IMR-90 (cell line): ENCODE measurements around the gene ARHGEF39. TPM values are rescaled to one million over a fixed set of nuclear protein-coding genes. Genes with fewer than 3 reads are reported as not detected.

Experiments
- ATAC-seq: fragments of 200-7000 bp; cut with Tn5 transposase; 2 replicates; pipeline ENCODE4 v1.9.1; 2020; ENCODE audit warnings: low read depth, mild to moderate bottlenecking, moderate library complexity
- BruUV-seq: library from RNA; stranded (reverse); fragments of 400-500 nt; replicated peaks from 2 replicates; lab custom pipeline; 2021; lab: Mats Ljungman, UMichigan
- CTCF ChIA-PET: fragments of 300-600 bp; formaldehyde crosslinking; extraction: SDS; loops from one replicate; lab custom pipeline; 2021; ENCODE audit warnings: antibody characterized with exemption; lab: Yijun Ruan, JAX
- POLR2A ChIA-PET: fragments of 300-600 bp; sonication (Branson Sonifier 250); formaldehyde crosslinking; loops from one replicate; lab custom pipeline; 2022; ENCODE audit warnings: antibody characterized with exemption; ENCODE audit not compliant: unreplicated experiment; lab: Charles Lee
- DNase-seq: peaks from one replicate; pipeline ENCODE4 v3.0.0; 2013
- H2AFZ ChIP-seq: replicated peaks from 2 replicates; pipeline ENCODE3; 2013; ENCODE audit warnings: low read length, mild to moderate bottlenecking; ENCODE audit not compliant: poor library complexity
- H2AK5ac ChIP-seq: 2 replicates; pipeline ENCODE4 v1.6.1; 2013; ENCODE audit warnings: low read depth, low read length, inconsistent platforms
- H2AK9ac ChIP-seq: replicated peaks from 2 replicates; pipeline ENCODE3; 2013; ENCODE audit warnings: mild to moderate bottlenecking, low read depth, low read length, moderate library complexity; ENCODE audit not compliant: poor library complexity
- H2BK120ac ChIP-seq: 2 replicates; pipeline ENCODE4 v1.6.1; 2013; ENCODE audit warnings: low read depth, low read length, inconsistent platforms
- H2BK15ac ChIP-seq: 3 replicates; pipeline ENCODE4 v1.6.1; 2013; ENCODE audit warnings: low read depth, low read length, inconsistent platforms
- H2BK20ac ChIP-seq: 2 replicates; pipeline ENCODE4 v1.6.1; 2013; ENCODE audit warnings: low read depth, mild to moderate bottlenecking, inconsistent platforms, low read length, moderate library complexity
- H2BK5ac ChIP-seq: 2 replicates; pipeline ENCODE4 v1.6.1; 2013; ENCODE audit warnings: mild to moderate bottlenecking, low read depth, low read length, inconsistent platforms; ENCODE audit not compliant: poor library complexity, severe bottlenecking
- H3K14ac ChIP-seq: replicated peaks from 2 replicates; pipeline ENCODE4 v1.6.1; 2013; ENCODE audit warnings: low read depth, low read length, inconsistent platforms
- H3K18ac ChIP-seq: 2 replicates; pipeline ENCODE4 v1.6.1; 2013; ENCODE audit warnings: low read depth, low read length, control low read depth
- H3K23ac ChIP-seq: 2 replicates; pipeline ENCODE4 v1.6.1; 2013; ENCODE audit warnings: low read depth, low read length, inconsistent platforms
- H3K27ac ChIP-seq: 2 replicates; pipeline ENCODE4 v1.5.1; 2013; ENCODE audit warnings: mild to moderate bottlenecking, control low read depth, low read length; ENCODE audit not compliant: insufficient read depth
- H3K27me3 ChIP-seq: 2 replicates; pipeline ENCODE4 v1.6.1; 2013; ENCODE audit warnings: low read length; ENCODE audit not compliant: control insufficient read depth, insufficient read depth
- H3K36me3 ChIP-seq: 2 replicates; pipeline ENCODE4 v1.6.1; 2013; ENCODE audit warnings: low read length, mixed read lengths; ENCODE audit not compliant: control insufficient read depth, insufficient read depth
- H3K4ac ChIP-seq: 2 replicates; pipeline ENCODE4 v1.6.1; 2013; ENCODE audit warnings: low read depth, low read length, inconsistent platforms
- H3K4me1 ChIP-seq: 2 replicates; pipeline ENCODE4 v1.6.1; 2013; ENCODE audit warnings: low read length, mixed read lengths; ENCODE audit not compliant: control insufficient read depth, insufficient read depth
- H3K4me2 ChIP-seq: 2 replicates; pipeline ENCODE4 v1.6.1; 2013; ENCODE audit warnings: low read depth, mild to moderate bottlenecking, control low read depth, low read length, moderate library complexity
- H3K4me3 ChIP-seq: 2 replicates; pipeline ENCODE4 v1.5.1; 2013; ENCODE audit warnings: low read depth, mild to moderate bottlenecking, control low read depth, low read length, moderate library complexity; ENCODE audit not compliant: insufficient read depth
- H3K56ac ChIP-seq: 2 replicates; pipeline ENCODE4 v1.6.1; 2013; ENCODE audit warnings: low read length, inconsistent platforms; ENCODE audit not compliant: insufficient read depth; ENCODE audit errors: extremely low read depth
- H3K79me1 ChIP-seq, 2 experiments: 2 replicates each; pipeline ENCODE4 v1.6.1; 2013; ENCODE audit warnings: low read length in 2 of 2, inconsistent platforms in 1 of 2, low read depth in 1 of 2
- H3K9ac ChIP-seq: 2 replicates; pipeline ENCODE4 v1.6.1; 2013; ENCODE audit warnings: low read depth, low read length, control low read depth
- H3K9me1 ChIP-seq: 2 replicates; pipeline ENCODE4 v1.6.1; 2013; ENCODE audit warnings: low read length, inconsistent platforms; ENCODE audit not compliant: insufficient read depth
- H3K9me3 ChIP-seq: 2 replicates; pipeline ENCODE4 v1.6.1; 2013; ENCODE audit warnings: low read length; ENCODE audit not compliant: control insufficient read depth, insufficient read depth
- H4K20me1 ChIP-seq: 2 replicates; pipeline ENCODE4 v1.6.1; 2013; ENCODE audit warnings: low read length, inconsistent platforms; ENCODE audit not compliant: insufficient read depth
- H4K5ac ChIP-seq: 2 replicates; pipeline ENCODE4 v1.6.1; 2013; ENCODE audit warnings: mild to moderate bottlenecking, low read depth, low read length, control low read depth
- H4K8ac ChIP-seq, 2 experiments: 2 replicates each; pipeline ENCODE4 v1.6.1; 2013; ENCODE audit warnings: low read depth in 2 of 2, low read length in 2 of 2, control low read depth in 1 of 2, inconsistent platforms in 1 of 2
- H4K91ac ChIP-seq: 2 replicates; pipeline ENCODE4 v1.6.1; 2013; ENCODE audit warnings: low read depth, low read length, inconsistent platforms; ENCODE audit not compliant: insufficient read depth
- FOS ChIP-seq: fragments of 150-350 bp; IDR thresholded peaks from 2 replicates; pipeline ENCODE4 v1.6.1; 2016; ENCODE audit warnings: low read depth, low read length
- MAFK ChIP-seq: IDR thresholded peaks from 2 replicates; pipeline ENCODE4 v1.6.1; 2012; ENCODE audit warnings: low read depth, low read length, improper control_type of control experiment
- MAZ ChIP-seq: IDR thresholded peaks from 2 replicates; pipeline ENCODE4 v1.6.1; 2012; ENCODE audit warnings: low read depth, mild to moderate bottlenecking, low read length, improper control_type of control experiment, moderate library complexity, borderline replicate concordance
- MXI1 ChIP-seq: IDR thresholded peaks from 2 replicates; pipeline ENCODE4 v1.6.1; 2012; ENCODE audit warnings: low read depth, mild to moderate bottlenecking, low read length, moderate library complexity, borderline replicate concordance
- POLR2A ChIP-seq: IDR thresholded peaks from 2 replicates; pipeline ENCODE4 v1.6.1; 2012; ENCODE audit warnings: mild to moderate bottlenecking, low read depth, low read length
- RAD21 ChIP-seq: IDR thresholded peaks from 2 replicates; pipeline ENCODE4 v1.6.1; 2012; ENCODE audit warnings: low read length, improper control_type of control experiment
- RCOR1 ChIP-seq: IDR thresholded peaks from 2 replicates; pipeline ENCODE4 v1.6.1; 2012; ENCODE audit warnings: mild to moderate bottlenecking, low read length, improper control_type of control experiment; ENCODE audit not compliant: insufficient replicate concordance
- RFX5 ChIP-seq: IDR thresholded peaks from 2 replicates; pipeline ENCODE4 v1.8.0; 2012; ENCODE audit warnings: low read depth, mild to moderate bottlenecking, low read length, moderate library complexity
- SMC3 ChIP-seq: fragments of 150-350 bp; IDR thresholded peaks from 2 replicates; pipeline ENCODE4 v1.6.1; 2016; ENCODE audit warnings: low read depth, mild to moderate bottlenecking, antibody characterized with exemption, low read length, moderate library complexity
- WGBS, 2 experiments: methylation state at CpG; one replicate each; pipeline versions ENCODE4 v1.1.5 to v1.1.7; 2013; ENCODE audit warnings: missing lambda C conversion rate in 2 of 2; ENCODE audit not compliant: insufficient read length in 1 of 2; ENCODE audit errors: extremely low coverage in 2 of 2; 5-methylcytosine and 5-hydroxymethylcytosine counted together
- dilution Hi-C: fragments of 300-500 bp; cut with HindIII; formaldehyde crosslinking; loops from one replicate; pipeline ENCODE4 v1.14.3; 2018; ENCODE audit warnings: low sequenced_read_pairs; ENCODE audit not compliant: unreplicated experiment
- in situ Hi-C: fragments of 300-500 bp; cut with MboI; formaldehyde crosslinking; loops from 3 replicates; pipeline ENCODE4 v1.14.3; 2019; ENCODE audit warnings: low sequenced_read_pairs, inconsistent platforms, mixed read lengths
- intact Hi-C: fragments of 100-400 bp; cut with micrococcal nuclease; formaldehyde crosslinking; loops from 2 replicates; pipeline ENCODE4 v1.10.0; 2022
- polyA plus RNA-seq, 3 experiments: library from polyadenylated mRNA; depleted of rRNA; stranded (reverse); fragments of >200 nt; gene quantifications; 2 replicates each; pipeline ENCODE4 v1.2.3, GENCODE V29; 2012; ENCODE audit warnings: low replicate concordance in 1 of 3
- total RNA-seq: library from RNA; depleted of rRNA; stranded (reverse); fragments of >200 nt; gene quantifications from 2 replicates; pipeline ENCODE4 v1.2.3, GENCODE V29; 2012
- TF ChIP-seq, protein P1 (sequence below): fragments of 150-350 bp; IDR thresholded peaks from 2 replicates; pipeline ENCODE4 v1.6.1; 2017; ENCODE audit warnings: mild to moderate bottlenecking, antibody characterized with exemption, low read length, low read depth
- TF ChIP-seq, protein P2 (sequence below): fragments of 150-350 bp; IDR thresholded peaks from 2 replicates; pipeline ENCODE4 v1.6.1; 2016; ENCODE audit warnings: low read depth, mild to moderate bottlenecking, low read length, moderate library complexity, borderline replicate concordance
- TF ChIP-seq, protein P3 (sequence below): conservative IDR thresholded peaks from 2 replicates; pipeline ENCODE4 v1.5.1; 2012; ENCODE audit warnings: mild to moderate bottlenecking, low read depth, low read length, improper control_type of control experiment

The ARHGEF39 gene
- total and polyA plus RNA-seq, 2 of the 4 experiments (the other 2 are of a cell fraction), result 2.5 to 2.8 TPM

DNA sequence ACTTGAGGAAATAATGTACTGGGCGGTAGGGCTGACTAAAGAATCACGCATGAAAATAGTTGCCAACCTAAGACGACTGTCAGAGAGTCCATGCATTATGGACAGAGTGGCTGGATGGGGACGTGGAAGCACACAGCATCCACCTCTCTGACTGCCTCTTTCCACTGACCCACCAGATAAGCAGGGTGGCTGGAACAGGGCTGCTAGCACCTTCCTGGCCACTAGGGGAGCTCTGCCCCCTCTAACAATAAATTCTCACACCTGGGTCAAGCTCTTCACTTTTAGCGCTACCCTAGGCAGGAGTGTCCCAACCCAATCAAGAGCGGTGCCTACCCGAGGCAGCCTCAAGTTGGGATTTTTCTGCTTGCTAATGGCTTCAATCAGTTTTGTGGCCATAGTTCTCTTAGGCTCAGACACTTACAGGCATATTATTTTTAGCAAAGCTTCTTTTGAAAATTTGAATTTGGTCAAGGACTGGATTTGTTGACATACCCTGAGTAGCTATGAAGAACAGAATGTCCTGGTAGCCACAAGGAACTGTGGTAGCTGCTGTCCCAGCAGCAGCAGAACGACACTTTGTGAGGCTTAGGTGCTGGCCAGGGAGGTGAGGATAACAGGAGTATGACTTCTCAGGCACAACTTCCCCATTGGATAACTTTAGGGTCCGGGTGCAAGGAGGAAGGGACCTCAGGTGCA, 31.7 kb upstream of the ARHGEF39 start:
- Histone ChIP-seq H2BK20ac (no peak overlapping the region), H3K9me1 (peaks cover 10% of the 10 kb centered on the region), H4K5ac (no peak overlapping the region; the same call in 1 of the 2 replicates), H4K20me1 (peaks cover 22% of the 10 kb centered on the region), H3K36me3 (peaks cover 57% of the 10 kb centered on the region), H3K18ac (no peak overlapping the region), H2BK120ac (no peak overlapping the region), H2BK15ac (no peak overlapping the region), H4K8ac (peak overlapping the region in 1 of 2 experiments; percentile 38; a peak in 1 of 4 replicates), H3K23ac (peak overlapping the region; percentile 29; the same call in 1 of the 2 replicates), H4K91ac (no peak overlapping the region), H3K56ac (no peak overlapping the region), H2BK5ac (peak overlapping the region; percentile 79), H3K9me3 (no peaks in the 10 kb centered on the region), H2AFZ (no peak overlapping the region), H3K79me1 (peaks cover 11 to 50% of the 10 kb centered on the region in 2 experiments), H3K4me3 (no peak overlapping the region), H3K27ac (no peak overlapping the region), H3K14ac (no peak overlapping the region; the same call in 1 of the 2 replicates), H2AK9ac (no peak overlapping the region), H3K27me3 (no peaks in the 10 kb centered on the region), H3K4me1 (peaks cover 7% of the 10 kb centered on the region; the same call in 1 of the 2 replicates), H3K9ac (no peak overlapping the region), H2AK5ac (0 out of 2 replicates have a peak overlapping the region, but pooled peaks have one; percentile 66), H3K4ac (no peak overlapping the region), H3K4me2 (no peak overlapping the region)
- ChIA-PET POLR2A (interaction anchor here (0.7 to 1.7 kb wide), 3 partner anchors 9 to 31 kb away, joined by 3 to 10 read pairs (median 4); no protein-coding TSS in a partner anchor), CTCF (interaction anchor here (1.0 to 1.8 kb wide), 9 partner anchors 9 to 49 kb away, joined by 3 to 8 read pairs (median 3); partner anchors contain the start of genes CREB3 and TLN1)
- no CpG with 5 or more reads among the region's 9 CpGs for WGBS, 2 experiments
- in situ Hi-C loops, result no loop called here
- TF ChIP-seq RFX5 (no peak), MAFK (no peak), MAZ (no peak), SMC3 (peak; percentile 54), RCOR1 (no peak), POLR2A (no peak), FOS (no peak), RAD21 (peak; percentile 52), MXI1 (no peak)
- TF ChIP-seq, protein P1, sequence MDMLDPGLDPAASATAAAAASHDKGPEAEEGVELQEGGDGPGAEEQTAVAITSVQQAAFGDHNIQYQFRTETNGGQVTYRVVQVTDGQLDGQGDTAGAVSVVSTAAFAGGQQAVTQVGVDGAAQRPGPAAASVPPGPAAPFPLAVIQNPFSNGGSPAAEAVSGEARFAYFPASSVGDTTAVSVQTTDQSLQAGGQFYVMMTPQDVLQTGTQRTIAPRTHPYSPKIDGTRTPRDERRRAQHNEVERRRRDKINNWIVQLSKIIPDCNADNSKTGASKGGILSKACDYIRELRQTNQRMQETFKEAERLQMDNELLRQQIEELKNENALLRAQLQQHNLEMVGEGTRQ, result no peak
- TF ChIP-seq, protein P2, sequence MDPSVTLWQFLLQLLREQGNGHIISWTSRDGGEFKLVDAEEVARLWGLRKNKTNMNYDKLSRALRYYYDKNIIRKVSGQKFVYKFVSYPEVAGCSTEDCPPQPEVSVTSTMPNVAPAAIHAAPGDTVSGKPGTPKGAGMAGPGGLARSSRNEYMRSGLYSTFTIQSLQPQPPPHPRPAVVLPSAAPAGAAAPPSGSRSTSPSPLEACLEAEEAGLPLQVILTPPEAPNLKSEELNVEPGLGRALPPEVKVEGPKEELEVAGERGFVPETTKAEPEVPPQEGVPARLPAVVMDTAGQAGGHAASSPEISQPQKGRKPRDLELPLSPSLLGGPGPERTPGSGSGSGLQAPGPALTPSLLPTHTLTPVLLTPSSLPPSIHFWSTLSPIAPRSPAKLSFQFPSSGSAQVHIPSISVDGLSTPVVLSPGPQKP, result no peak
- TF ChIP-seq, protein P3, sequence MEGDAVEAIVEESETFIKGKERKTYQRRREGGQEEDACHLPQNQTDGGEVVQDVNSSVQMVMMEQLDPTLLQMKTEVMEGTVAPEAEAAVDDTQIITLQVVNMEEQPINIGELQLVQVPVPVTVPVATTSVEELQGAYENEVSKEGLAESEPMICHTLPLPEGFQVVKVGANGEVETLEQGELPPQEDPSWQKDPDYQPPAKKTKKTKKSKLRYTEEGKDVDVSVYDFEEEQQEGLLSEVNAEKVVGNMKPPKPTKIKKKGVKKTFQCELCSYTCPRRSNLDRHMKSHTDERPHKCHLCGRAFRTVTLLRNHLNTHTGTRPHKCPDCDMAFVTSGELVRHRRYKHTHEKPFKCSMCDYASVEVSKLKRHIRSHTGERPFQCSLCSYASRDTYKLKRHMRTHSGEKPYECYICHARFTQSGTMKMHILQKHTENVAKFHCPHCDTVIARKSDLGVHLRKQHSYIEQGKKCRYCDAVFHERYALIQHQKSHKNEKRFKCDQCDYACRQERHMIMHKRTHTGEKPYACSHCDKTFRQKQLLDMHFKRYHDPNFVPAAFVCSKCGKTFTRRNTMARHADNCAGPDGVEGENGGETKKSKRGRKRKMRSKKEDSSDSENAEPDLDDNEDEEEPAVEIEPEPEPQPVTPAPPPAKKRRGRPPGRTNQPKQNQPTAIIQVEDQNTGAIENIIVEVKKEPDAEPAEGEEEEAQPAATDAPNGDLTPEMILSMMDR, result peak; percentile 71
- no TSS peak for BruUV-seq
- ATAC-seq (peak; percentile 60), DNase-seq (peak; percentile 40)
- dilution Hi-C loops, result no loop called here
- intact Hi-C loops, result no loop called here
